ENCODE measurements around the gene OPN1MW. TPM values are rescaled to one million over a fixed set of nuclear protein-coding genes. Genes with fewer than 3 reads are reported as not detected.

The OPN1MW gene
- total RNA-seq, result not detected

GRCh38 chrX:154182296-154182695 is at the start of gene OPN1MW:
Gene OPN1MW (plus strand): TSS chrX:154182596. CDS start chrX:154182678, 82 bp downstream.

DNA sequence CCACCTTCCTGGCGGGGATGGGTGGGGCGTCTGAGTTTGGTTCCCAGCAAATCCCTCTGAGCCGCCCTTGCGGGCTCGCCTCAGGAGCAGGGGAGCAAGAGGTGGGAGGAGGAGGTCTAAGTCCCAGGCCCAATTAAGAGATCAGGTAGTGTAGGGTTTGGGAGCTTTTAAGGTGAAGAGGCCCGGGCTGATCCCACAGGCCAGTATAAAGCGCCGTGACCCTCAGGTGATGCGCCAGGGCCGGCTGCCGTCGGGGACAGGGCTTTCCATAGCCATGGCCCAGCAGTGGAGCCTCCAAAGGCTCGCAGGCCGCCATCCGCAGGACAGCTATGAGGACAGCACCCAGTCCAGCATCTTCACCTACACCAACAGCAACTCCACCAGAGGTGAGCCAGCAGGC is 38.4 kb upstream of the OPN1MW start, which contains the start of gene OPN1LW:
Gene OPN1LW, plus strand, starts transcription at position 234 of the 400 bp plus-strand sequence. Its CDS starts 41 bp downstream, at position 275.

GRCh38 chrX:154219456-154219855 is 37.1 kb downstream of the OPN1MW start, which contains the start of gene OPN1MW2:
Gene OPN1MW2 (plus strand): TSS chrX:154219756. CDS start chrX:154219816, 60 bp downstream.

Other genes with a start within 250 kb of the OPN1MW start
- gene NAA10, start 247.6 kb upstream of the OPN1MW start, total RNA-seq, result 47.4 TPM
- 13.3 TPM for gene RENBP, start 238.0 kb upstream of the OPN1MW start, total RNA-seq
- gene HCFC1, start 210.8 kb upstream of the OPN1MW start, total RNA-seq, result 56.3 TPM
- 4.3 TPM for gene TMEM187, start 209.8 kb upstream of the OPN1MW start, total RNA-seq
- 32.6 TPM for gene IRAK1, start 162.7 kb upstream of the OPN1MW start, total RNA-seq
- gene MECP2, start 84.9 kb upstream of the OPN1MW start, total RNA-seq, result 30.7 TPM
- gene OPN1LW, start 38.4 kb upstream of the OPN1MW start, total RNA-seq, result not detected
- gene OPN1MW2, start 37.2 kb downstream of the OPN1MW start, total RNA-seq, result not detected
- gene OPN1MW3, start 75.0 kb downstream of the OPN1MW start, total RNA-seq, result not detected
- not detected for gene TEX28, start 112.5 kb downstream of the OPN1MW start, total RNA-seq
- 0.18 TPM for gene TKTL1, start 113.2 kb downstream of the OPN1MW start, total RNA-seq
- 813 TPM for gene FLNA, start 192.0 kb downstream of the OPN1MW start, total RNA-seq
- gene EMD, start 196.7 kb downstream of the OPN1MW start, total RNA-seq, result 61.3 TPM
- 2,753 TPM for gene RPL10, start 215.8 kb downstream of the OPN1MW start, total RNA-seq
- 27.1 TPM for gene DNASE1L1, start 226.7 kb downstream of the OPN1MW start, total RNA-seq
- 35.7 TPM for gene TAFAZZIN, start 228.9 kb downstream of the OPN1MW start, total RNA-seq
- gene ATP6AP1, start 246.1 kb downstream of the OPN1MW start, total RNA-seq, result 106 TPM

Measured in metanephros (tissue), 1 donor.